Measurements from ENCODE around the gene SMTNL1.
"Not testable (repeated sequence)": the region's sequence is repeated elsewhere in the genome, so short reads cannot be mapped to it uniquely, and the experiment has no call there.

The SMTNL1 gene

GRCh38 chr11:57508341-57509170 is 28.8 kb upstream of the SMTNL1 start:
- DNase-seq = no peak

- no peak for DNase-seq
Measured at GRCh38 chr11:57511741-57512430, 25.5 kb upstream of the SMTNL1 start.

DNA sequence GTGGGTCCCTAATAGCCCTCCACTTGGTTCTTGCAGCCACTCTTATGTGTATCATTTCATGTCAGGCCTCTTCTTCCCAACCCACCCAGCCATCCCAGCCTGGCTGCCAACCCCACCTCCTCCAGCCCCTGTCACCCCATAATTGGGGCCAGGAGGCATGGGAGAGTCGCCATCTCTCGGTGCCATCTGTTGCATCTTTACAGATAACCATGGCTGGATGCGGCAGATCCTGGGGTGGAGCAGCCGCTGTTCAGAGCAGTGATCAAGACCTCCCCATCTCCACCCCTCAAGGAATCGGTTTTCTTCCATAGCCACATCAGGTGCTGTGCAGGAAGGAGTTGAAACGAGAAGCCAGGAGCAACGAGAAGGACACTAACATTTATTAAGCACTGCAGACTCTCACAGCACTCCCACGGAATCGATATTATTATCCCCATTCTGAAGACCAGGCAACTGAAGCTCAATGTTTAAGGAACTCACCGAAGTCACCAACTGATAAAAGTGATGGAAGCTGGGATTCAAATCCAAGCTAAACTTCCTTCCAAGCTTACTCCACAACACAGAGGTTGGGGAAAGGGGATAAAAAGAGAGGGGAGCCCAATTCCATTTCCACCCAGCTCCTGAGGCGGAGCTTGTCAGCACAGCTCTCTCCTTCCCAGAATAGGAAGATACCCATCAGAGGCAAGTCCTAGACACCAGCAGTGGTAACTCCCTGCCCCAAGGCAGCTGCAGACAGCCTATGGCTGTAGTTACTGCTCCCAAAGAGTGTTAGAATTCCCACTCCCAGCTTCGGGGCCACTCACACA is 24.5 kb upstream of the SMTNL1 start:
- DNase-seq = no peak

- DNase-seq = no peak
Measured at GRCh38 chr11:57513452-57513795, 24.0 kb upstream of the SMTNL1 start.

DNA sequence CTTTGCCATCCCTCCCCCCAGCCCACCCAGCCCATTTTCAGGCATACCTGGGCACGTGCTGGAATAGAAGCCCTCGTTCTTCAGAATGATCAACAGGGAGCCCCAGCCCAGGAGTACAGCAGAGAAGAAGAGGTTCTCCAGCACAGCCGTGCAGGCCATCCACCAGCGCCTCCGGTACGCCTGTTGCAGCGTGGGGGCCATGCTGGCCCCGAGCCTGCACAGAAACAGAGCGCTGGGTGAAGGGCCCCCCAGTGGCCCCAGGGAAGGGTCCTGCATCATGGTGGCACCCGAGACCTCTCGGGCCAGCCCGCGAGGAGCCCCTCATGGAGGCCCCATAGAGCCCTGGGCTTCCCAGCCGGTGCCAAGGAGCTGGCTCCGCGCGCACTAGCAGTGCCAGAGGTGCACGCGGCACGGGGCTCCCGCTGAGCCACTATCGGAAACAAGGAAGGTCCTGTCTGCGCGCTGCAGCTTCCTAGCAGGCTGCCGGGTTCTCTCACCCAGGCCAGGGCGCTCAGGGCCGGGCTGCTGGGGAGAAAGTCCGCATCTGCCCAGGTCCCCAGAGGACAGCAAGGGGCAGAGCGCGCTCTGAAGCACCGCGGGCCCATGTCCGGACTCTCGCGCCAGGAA is 23.4 kb upstream of the SMTNL1 start:
- DNase-seq = no peak

GRCh38 chr11:57514538-57515331 is 22.7 kb upstream of the SMTNL1 start:
- DNase-seq = no peak

GRCh38 chr11:57515332-57516060 is 21.9 kb upstream of the SMTNL1 start, which contains the start of gene SLC43A1:
Gene SLC43A1 (minus strand): TSS chr11:57515702. CDS start chr11:57514111, 1,591 bp downstream.
- no peak for DNase-seq

GRCh38 chr11:57516061-57516443 is 21.3 kb upstream of the SMTNL1 start:
- no peak for DNase-seq

DNA sequence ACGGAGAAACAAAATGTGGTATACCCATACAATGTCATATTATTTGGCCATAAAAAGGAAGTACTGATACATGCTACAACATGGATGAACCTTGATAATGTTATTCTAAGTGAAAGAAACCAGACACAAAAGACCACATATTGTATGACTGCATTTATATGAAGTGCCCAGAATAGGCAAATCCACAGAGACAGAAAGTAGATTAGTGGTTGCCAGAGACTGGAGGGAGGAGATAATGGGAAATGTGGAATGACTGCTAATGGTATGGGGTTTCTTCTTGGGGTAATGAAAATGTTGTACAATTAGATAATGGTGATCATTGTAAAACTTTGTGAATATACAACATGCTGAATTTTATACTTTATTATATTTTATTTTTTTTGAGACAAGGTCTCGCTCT is 16.3 kb upstream of the SMTNL1 start:
- DNase-seq = no peak

DNA sequence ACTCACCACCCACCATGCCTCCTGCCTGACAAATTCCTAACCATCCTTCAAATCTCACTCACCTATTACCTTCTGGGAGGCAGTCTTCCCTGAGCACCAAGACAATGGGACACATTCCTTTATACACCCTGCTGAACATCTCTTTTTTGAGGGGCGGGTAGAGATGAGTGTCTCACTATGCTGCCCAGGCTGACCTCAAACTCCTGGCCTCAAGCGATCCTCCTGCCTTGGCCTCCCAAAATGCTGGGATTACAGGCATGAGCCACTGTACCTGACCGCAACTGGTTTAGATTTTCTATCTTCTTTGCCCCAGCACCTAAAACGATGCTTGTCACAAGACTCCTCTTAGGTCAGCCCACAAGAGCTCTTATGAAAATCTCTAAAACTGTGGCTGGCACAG is 14.0 kb upstream of the SMTNL1 start:
- DNase-seq = no peak

DNA sequence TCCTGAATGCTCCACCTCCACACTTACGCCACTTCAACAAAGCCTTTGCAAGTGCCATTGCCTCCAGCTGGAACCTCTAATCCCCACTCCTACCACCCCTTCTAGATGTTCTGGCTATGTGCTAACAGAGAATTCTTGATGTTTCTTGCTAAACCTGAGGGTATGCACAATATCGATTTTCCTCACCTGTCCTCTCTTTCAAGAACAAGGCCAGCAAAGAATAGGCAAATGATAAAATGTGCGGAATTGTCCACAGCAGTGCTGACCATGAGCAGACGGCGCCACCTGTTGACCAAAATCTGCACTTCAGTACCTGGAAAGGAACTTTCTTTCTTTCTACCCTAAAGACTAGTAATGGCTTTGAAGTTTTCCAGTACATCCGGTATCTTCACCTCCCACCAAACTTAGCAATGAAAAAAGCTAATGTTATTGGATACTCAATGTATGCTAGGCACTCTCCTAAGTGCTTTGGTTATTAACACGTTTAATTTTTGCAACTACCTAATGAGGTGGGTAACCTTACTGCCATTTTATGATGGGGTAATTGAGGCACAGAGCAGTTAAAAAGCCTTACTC is 10.3 kb upstream of the SMTNL1 start:
- peak in 1 of 2 experiments; percentile 18 for DNase-seq

GRCh38 chr11:57529012-57529411 is 8.4 kb upstream of the SMTNL1 start:
- DNase-seq = no peak

- no peak for DNase-seq
Measured at GRCh38 chr11:57530215-57530595, 7.2 kb upstream of the SMTNL1 start.

- peak; percentile 83 to 93 for DNase-seq
Measured at GRCh38 chr11:57530596-57531507, 6.5 kb upstream of the SMTNL1 start, which contains the start of gene TIMM10. Gene TIMM10 (minus strand): TSS chr11:57530754. CDS start chr11:57530189, 565 bp downstream.

DNA sequence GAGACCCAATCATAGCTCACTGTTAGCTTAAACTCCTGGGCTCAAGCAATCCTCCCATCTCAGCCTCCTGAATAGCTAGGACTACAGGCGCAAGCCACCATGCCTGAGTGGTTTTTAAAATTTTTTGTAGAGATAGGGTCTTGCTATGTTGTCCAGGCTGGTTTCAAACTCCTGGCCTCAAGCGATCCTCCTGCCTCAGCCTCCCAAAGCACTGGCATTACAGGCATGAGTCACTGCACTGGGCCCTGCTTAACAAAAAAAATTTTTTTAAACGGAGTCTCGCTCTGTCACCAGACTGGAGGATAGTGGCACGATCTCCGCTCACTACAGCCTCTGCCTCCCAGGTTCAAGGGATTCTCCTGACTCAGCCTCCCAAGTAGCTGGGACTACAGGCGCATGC is 2.9 kb upstream of the SMTNL1 start:
- not testable (repeated sequence) for DNase-seq

- no peak for DNase-seq
Measured at GRCh38 chr11:57539342-57539741, 1.9 kb downstream of the SMTNL1 start.

DNA sequence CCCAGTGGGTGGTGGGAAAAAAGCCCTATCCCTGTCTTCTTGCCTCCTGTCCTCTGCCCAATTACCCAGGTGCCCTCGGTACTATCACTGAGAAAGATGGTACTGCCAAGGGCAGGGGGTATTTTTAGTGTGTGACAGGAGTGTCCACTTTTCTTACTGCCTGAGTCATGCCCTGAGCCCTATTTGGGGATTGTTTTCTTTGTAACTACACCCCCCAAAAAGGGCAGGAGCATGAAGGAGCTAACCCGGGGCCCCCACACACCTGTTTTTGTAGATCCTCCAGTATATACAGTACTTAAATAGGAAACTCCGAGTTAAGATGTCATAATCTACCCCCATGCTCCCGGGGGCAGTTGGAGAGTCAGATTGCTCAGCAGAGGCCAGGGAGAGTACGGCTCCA is 3.8 kb downstream of the SMTNL1 start:
- DNase-seq = no peak

GRCh38 chr11:57542582-57542981 is 5.2 kb downstream of the SMTNL1 start:
- DNase-seq = no peak

DNA sequence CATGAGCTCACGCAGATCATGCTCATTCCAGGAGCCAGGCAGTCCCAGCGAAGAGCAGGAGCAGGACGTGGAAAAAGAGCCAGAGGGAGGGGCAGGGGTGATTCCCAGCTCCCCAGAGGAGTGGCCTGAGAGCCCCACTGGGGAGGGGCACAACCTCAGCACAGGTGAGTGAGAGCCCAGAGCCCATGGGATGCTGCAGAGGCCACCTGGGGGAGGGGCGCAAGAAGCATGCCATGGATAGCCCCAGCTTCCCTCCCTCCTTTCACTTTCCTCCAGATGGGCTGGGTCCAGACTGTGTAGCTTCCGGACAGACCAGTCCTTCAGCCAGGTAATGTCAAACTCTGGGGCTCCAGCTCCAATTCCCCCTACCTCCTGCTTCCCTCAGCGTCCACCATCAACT is 6.2 kb downstream of the SMTNL1 start:
- DNase-seq = no peak

GRCh38 chr11:57544566-57544965 is 7.2 kb downstream of the SMTNL1 start:
- DNase-seq = no peak

Data from NCI-H187 (cell line).